Spleen (tissue), 7 donors: ENCODE measurements around the gene CNTN5.

Experiments
- CTCF ChIP-seq, 11 experiments: fragments of 200-600 bp in 7 of 11; fragments of 450-650 bp in 4 of 11; sonication (generic) in 4 of 11; IDR thresholded peaks in 8 of 11; conservative IDR thresholded peaks in 3 of 11; 1 replicate in 7 of 11; 2 replicates in 4 of 11; pipeline versions ENCODE4 v1.4.0 to v1.8.0; 2016 to 2021; ENCODE audit warnings: antibody characterized with exemption in 11 of 11, inconsistent platforms in 4 of 11, mild to moderate bottlenecking in 1 of 11
- POLR2AphosphoS5 ChIP-seq, 3 donors: sonication (generic); formaldehyde crosslinking; IDR thresholded peaks; one replicate each; pipeline ENCODE4 v1.5.1; 2017; ENCODE audit warnings: antibody characterized with exemption in 3 of 3
- donor health status: DM: no; HTN: no; CAD: no; lungs with moderate emphysema.
- donor health status: DM: no; HTN: no; CAD: no.
- donor health status: DM: no; HTN: no; CAD: no.

- TF ChIP-seq CTCF (IDR thresholded peaks at IDR 0.05 in 8 of 11, conservative IDR thresholded peaks at IDR 0.05 in 3 of 11): no peak
- TF ChIP-seq POLR2AphosphoS5 (IDR thresholded peaks at IDR 0.05): no peak
These were observed 1208.3 kb downstream of the CNTN5 start for GRCh38 chr11:100229086-100229485.
